ENCODE data around the gene TMEM168. TPM values are rescaled to one million over a fixed set of nuclear protein-coding genes. Genes with fewer than 3 reads are reported as not detected.

The TMEM168 gene
- polyA plus RNA-seq, 1 donor (not counting 4 experiments of a cell fraction or from before 2014, with no cell fraction given), result 32.8 TPM

DNA sequence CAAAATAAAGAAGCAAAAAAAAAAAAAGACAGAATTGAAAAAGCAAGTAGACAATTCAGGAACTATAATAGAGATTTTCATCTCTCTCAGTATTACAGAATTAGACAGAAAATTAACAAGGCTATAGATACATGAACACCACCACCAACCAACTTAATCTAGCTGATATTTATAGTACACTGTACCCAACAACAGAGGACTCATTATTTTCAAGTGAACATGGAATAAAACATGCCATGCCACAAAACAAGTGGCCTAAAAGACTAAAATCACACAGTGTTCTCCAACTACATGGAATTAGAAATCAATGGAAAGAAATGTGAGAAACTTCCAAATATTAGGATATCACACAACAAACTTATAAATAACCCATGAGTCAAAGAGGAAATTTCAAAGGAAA is 9.1 kb downstream of the TMEM168 start:
- DNase-seq (ENCODE audit: low read depth, low spot score) (no peak), FAIRE-seq (no peak)
- no peak overlapping the region for H3K27ac ChIP-seq (ENCODE audit: control insufficient read depth, insufficient read depth, low read length)
- H3K4me2 ChIP-seq (ENCODE audit: control insufficient read depth, extremely low read depth, insufficient read depth, low read depth, low read length), result no peak overlapping the region
- H3K79me2 ChIP-seq (ENCODE audit: control insufficient read depth, insufficient read depth, low read length), result peaks cover 19% of the 10 kb centered on the region
- peaks cover 17% of the 10 kb centered on the region for H3K4me1 ChIP-seq (ENCODE audit: control insufficient read depth, extremely low read depth, insufficient read depth, low read length)
- H4K20me1 ChIP-seq (ENCODE audit: control insufficient read depth, extremely low read depth, insufficient read depth, low read length), result no peaks in the 10 kb centered on the region
- no peaks in the 10 kb centered on the region for H3K27me3 ChIP-seq (ENCODE audit: control insufficient read depth, extremely low read depth, insufficient read depth, low read length)
- H3K36me3 ChIP-seq (ENCODE audit: control insufficient read depth in 2 of 2, extremely low read depth in 1 of 2, insufficient read depth in 2 of 2, low read length in 2 of 2), result peaks cover 0 to 7% of the 10 kb centered on the region in 2 experiments
- no peak for TF ChIP-seq EZH2 (IDR thresholded peaks at IDR 0.05; ENCODE audit: low read length)
- TF ChIP-seq, protein P1, sequence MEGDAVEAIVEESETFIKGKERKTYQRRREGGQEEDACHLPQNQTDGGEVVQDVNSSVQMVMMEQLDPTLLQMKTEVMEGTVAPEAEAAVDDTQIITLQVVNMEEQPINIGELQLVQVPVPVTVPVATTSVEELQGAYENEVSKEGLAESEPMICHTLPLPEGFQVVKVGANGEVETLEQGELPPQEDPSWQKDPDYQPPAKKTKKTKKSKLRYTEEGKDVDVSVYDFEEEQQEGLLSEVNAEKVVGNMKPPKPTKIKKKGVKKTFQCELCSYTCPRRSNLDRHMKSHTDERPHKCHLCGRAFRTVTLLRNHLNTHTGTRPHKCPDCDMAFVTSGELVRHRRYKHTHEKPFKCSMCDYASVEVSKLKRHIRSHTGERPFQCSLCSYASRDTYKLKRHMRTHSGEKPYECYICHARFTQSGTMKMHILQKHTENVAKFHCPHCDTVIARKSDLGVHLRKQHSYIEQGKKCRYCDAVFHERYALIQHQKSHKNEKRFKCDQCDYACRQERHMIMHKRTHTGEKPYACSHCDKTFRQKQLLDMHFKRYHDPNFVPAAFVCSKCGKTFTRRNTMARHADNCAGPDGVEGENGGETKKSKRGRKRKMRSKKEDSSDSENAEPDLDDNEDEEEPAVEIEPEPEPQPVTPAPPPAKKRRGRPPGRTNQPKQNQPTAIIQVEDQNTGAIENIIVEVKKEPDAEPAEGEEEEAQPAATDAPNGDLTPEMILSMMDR (optimal IDR thresholded peaks at IDR 0.05 in 1 of 3, IDR thresholded peaks at IDR 0.05 in 1 of 3, conservative IDR thresholded peaks at IDR 0.05 in 1 of 3; ENCODE audit: extremely low read depth in 1 of 3, insufficient read depth in 2 of 3, low read length in 3 of 3), result no peak
- no peak overlapping the region for H3K9ac ChIP-seq (ENCODE audit: control insufficient read depth, extremely low read depth, insufficient read depth, low read length)
- H2AFZ ChIP-seq (ENCODE audit: control insufficient read depth, low read length), result no peak overlapping the region
- H3K4me3 ChIP-seq (ENCODE audit: control insufficient read depth in 2 of 3, extremely low read depth in 1 of 3, insufficient read depth in 2 of 3, low read depth in 1 of 3, low read length in 3 of 3), result no peak overlapping the region
- dilution Hi-C loops (cut with MboI; ENCODE audit: extremely low pct_ligation_motif_present, low sequenced_read_pairs), result no loop called here
- no peaks in the 10 kb centered on the region for H3K9me1 ChIP-seq (ENCODE audit: control insufficient read depth, extremely low read depth, insufficient read depth, low read length)
- H3K9me3 ChIP-seq (ENCODE audit: control insufficient read depth, low read depth, low read length), result no peaks in the 10 kb centered on the region

DNA sequence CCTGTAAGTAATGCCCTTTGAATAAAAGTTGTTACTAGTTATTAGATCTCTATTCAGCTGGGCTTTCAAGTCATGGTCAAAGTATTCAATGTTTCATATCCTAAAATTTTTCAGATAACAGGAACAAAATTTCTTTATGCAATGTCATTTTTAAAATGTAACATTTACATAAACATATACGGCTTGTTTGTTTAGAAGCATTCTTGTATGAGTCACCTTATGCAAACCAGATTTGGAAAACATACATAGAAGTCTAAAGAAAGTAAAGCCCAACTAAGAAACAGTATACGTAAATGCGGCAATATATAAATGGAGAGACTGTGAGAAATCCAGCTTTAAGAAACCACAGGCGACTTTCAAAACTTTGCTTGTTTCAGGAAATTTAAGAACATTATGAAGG is 10.5 kb downstream of the TMEM168 start:
- no peak overlapping the region for H2AFZ ChIP-seq (ENCODE audit: control insufficient read depth, low read length)
- no peaks in the 10 kb centered on the region for H3K27me3 ChIP-seq (ENCODE audit: control insufficient read depth, extremely low read depth, insufficient read depth, low read length)
- H4K20me1 ChIP-seq (ENCODE audit: control insufficient read depth, extremely low read depth, insufficient read depth, low read length), result no peaks in the 10 kb centered on the region
- peaks cover 17% of the 10 kb centered on the region for H3K4me1 ChIP-seq (ENCODE audit: control insufficient read depth, extremely low read depth, insufficient read depth, low read length)
- H3K4me2 ChIP-seq (ENCODE audit: control insufficient read depth, extremely low read depth, insufficient read depth, low read depth, low read length), result no peak overlapping the region
- no peak for DNase-seq (ENCODE audit: low read depth, low spot score)
- TF ChIP-seq EZH2 (IDR thresholded peaks at IDR 0.05; ENCODE audit: low read length), result no peak
- TF ChIP-seq, protein P1 (optimal IDR thresholded peaks at IDR 0.05 in 1 of 3, IDR thresholded peaks at IDR 0.05 in 1 of 3, conservative IDR thresholded peaks at IDR 0.05 in 1 of 3; ENCODE audit: extremely low read depth in 1 of 3, insufficient read depth in 2 of 3, low read length in 3 of 3), result no peak
- peaks cover 11% of the 10 kb centered on the region for H3K79me2 ChIP-seq (ENCODE audit: control insufficient read depth, insufficient read depth, low read length)
- no peaks in the 10 kb centered on the region for H3K9me1 ChIP-seq (ENCODE audit: control insufficient read depth, extremely low read depth, insufficient read depth, low read length)
- H3K36me3 ChIP-seq (ENCODE audit: control insufficient read depth in 2 of 2, extremely low read depth in 1 of 2, insufficient read depth in 2 of 2, low read length in 2 of 2), result peaks cover 0 to 7% of the 10 kb centered on the region in 2 experiments
- H3K27ac ChIP-seq (ENCODE audit: control insufficient read depth, insufficient read depth, low read length), result no peak overlapping the region
- H3K9ac ChIP-seq (ENCODE audit: control insufficient read depth, extremely low read depth, insufficient read depth, low read length), result no peak overlapping the region
- H3K4me3 ChIP-seq (ENCODE audit: control insufficient read depth in 2 of 3, extremely low read depth in 1 of 3, insufficient read depth in 2 of 3, low read depth in 1 of 3, low read length in 3 of 3), result no peak overlapping the region
- dilution Hi-C loops (cut with MboI; ENCODE audit: extremely low pct_ligation_motif_present, low sequenced_read_pairs), result no loop called here
- FAIRE-seq, result no peak
- no peaks in the 10 kb centered on the region for H3K9me3 ChIP-seq (ENCODE audit: control insufficient read depth, low read depth, low read length)
